ENCODE results near the gene SLC35C1.

Gene SLC35C1

GRCh38 chr11:45804761-45805304 is at the start of gene SLC35C1:
TSS of gene SLC35C1 (plus strand) at chr11:45805149. CDS start at chr11:45805802, 653 bp downstream.
- DNase-seq (ENCODE audit: low spot score) = peak; percentile 95

- no peak for DNase-seq (ENCODE audit: low spot score)
Measured at GRCh38 chr11:45755281-45755859, 49.6 kb upstream of the SLC35C1 start.

- no peak for DNase-seq (ENCODE audit: low spot score)
Measured at GRCh38 chr11:45756384-45757010, 48.5 kb upstream of the SLC35C1 start.

- no peak for DNase-seq (ENCODE audit: low spot score)
Measured at GRCh38 chr11:45757672-45758071, 47.3 kb upstream of the SLC35C1 start.

GRCh38 chr11:45761659-45762058 is 43.3 kb upstream of the SLC35C1 start:
- no peak for DNase-seq (ENCODE audit: low spot score)

GRCh38 chr11:45765107-45765668 is 39.8 kb upstream of the SLC35C1 start:
- no peak for DNase-seq (ENCODE audit: low spot score)

- DNase-seq (ENCODE audit: low spot score) = no peak
Measured at GRCh38 chr11:45765836-45766235, 39.1 kb upstream of the SLC35C1 start.

GRCh38 chr11:45766469-45766868 is 38.5 kb upstream of the SLC35C1 start:
- DNase-seq (ENCODE audit: low spot score) = no peak

GRCh38 chr11:45768486-45768885 is 36.5 kb upstream of the SLC35C1 start:
- no peak for DNase-seq (ENCODE audit: low spot score)

- no peak for DNase-seq (ENCODE audit: low spot score)
Measured at GRCh38 chr11:45769960-45770359, 35.0 kb upstream of the SLC35C1 start.

GRCh38 chr11:45771193-45771565 is 33.8 kb upstream of the SLC35C1 start:
- DNase-seq (ENCODE audit: low spot score) = peak; percentile 66

GRCh38 chr11:45771566-45772448 is 33.1 kb upstream of the SLC35C1 start:
- DNase-seq (ENCODE audit: low spot score) = peak; percentile 76

GRCh38 chr11:45772449-45772774 is 32.5 kb upstream of the SLC35C1 start:
- DNase-seq (ENCODE audit: low spot score) = no peak

GRCh38 chr11:45772986-45773785 is 31.8 kb upstream of the SLC35C1 start:
- no peak for DNase-seq (ENCODE audit: low spot score)

GRCh38 chr11:45773786-45774655 is 30.9 kb upstream of the SLC35C1 start:
- DNase-seq (ENCODE audit: low spot score) = no peak

- no peak for DNase-seq (ENCODE audit: low spot score)
Measured at GRCh38 chr11:45774786-45775185, 30.2 kb upstream of the SLC35C1 start.

- DNase-seq (ENCODE audit: low spot score) = no peak
Measured at GRCh38 chr11:45777127-45777969, 27.6 kb upstream of the SLC35C1 start.

- no peak for DNase-seq (ENCODE audit: low spot score)
Measured at GRCh38 chr11:45778341-45778740, 26.6 kb upstream of the SLC35C1 start.

GRCh38 chr11:45779602-45780001 is 25.3 kb upstream of the SLC35C1 start:
- DNase-seq (ENCODE audit: low spot score) = no peak

GRCh38 chr11:45786272-45786671 is 18.7 kb upstream of the SLC35C1 start:
- no peak for DNase-seq (ENCODE audit: low spot score)
